GM12878 (cell line): ENCODE measurements around the gene CNNM4. TPM values are rescaled to one million over a fixed set of nuclear protein-coding genes. Genes with fewer than 3 reads are reported as not detected.

ENCODE experiments used
- ATAC-seq: fragments of 200-7000 bp; cut with Tn5 transposase; 3 replicates; pipeline ENCODE4 v1.9.1; 2020; ENCODE audit warnings: mild to moderate bottlenecking, moderate library complexity
- BruUV-seq: library from RNA; stranded (reverse); fragments of 400-500 nt; replicated peaks from 2 replicates; lab custom pipeline; 2021; lab: Mats Ljungman, UMichigan
- CTCF ChIA-PET: fragments of 300-600 bp; sonication (Branson Sonifier 250); formaldehyde crosslinking; extraction: SDS; loops from one replicate; lab custom pipeline; 2021; ENCODE audit warnings: inconsistent platforms; lab: Yijun Ruan, JAX
- POLR2A ChIA-PET: fragments of 350-600 bp; formaldehyde crosslinking; extraction: SDS; loops from one replicate; lab custom pipeline; 2021; ENCODE audit warnings: inconsistent platforms; lab: Charles Lee
- RAD21 ChIA-PET: fragments of 300-600 bp; sonication (Branson Sonifier 250); formaldehyde crosslinking; loops from one replicate; lab custom pipeline; 2023; ENCODE audit warnings: antibody characterized with exemption; ENCODE audit not compliant: unreplicated experiment; lab: Charles Lee
- SMC1A ChIA-PET: fragments of 300-600 bp; sonication (Branson Sonifier 250); formaldehyde crosslinking; loops from one replicate; lab custom pipeline; 2023; ENCODE audit not compliant: unreplicated experiment, uncharacterized antibody; lab: Charles Lee
- DNase-seq: peaks from one replicate; pipeline ENCODE4 v3.0.0-alpha.2; 2011; ENCODE audit warnings: low read depth, low spot score
- FAIRE-seq: peaks from 3 replicates; lab custom pipeline; 2011; peaks lifted over from hg19 to GRCh38; lab: Jason Lieb, UNC
- H2AFZ ChIP-seq: 2 replicates; pipeline ENCODE4 v1.6.0; 2011; ENCODE audit warnings: low read depth, low read length, control low read depth; ENCODE audit not compliant: control insufficient read depth
- H3K27ac ChIP-seq: 2 replicates; pipeline ENCODE4 v1.5.1; 2011; ENCODE audit warnings: control low read depth; ENCODE audit not compliant: control insufficient read depth, insufficient read depth
- H3K27me3 ChIP-seq, 2 experiments: replicated peaks in 1 of 2; 2 replicates each; pipeline versions ENCODE4 v1.6.0 to v1.6.1; 2011; ENCODE audit warnings: low read length in 1 of 2; ENCODE audit not compliant: control insufficient read depth in 2 of 2, insufficient read depth in 2 of 2
- H3K36me3 ChIP-seq, 2 experiments: 2 replicates each; pipeline ENCODE4 v1.5.1; 2011; ENCODE audit warnings: low read length in 1 of 2; ENCODE audit not compliant: control insufficient read depth in 2 of 2, insufficient read depth in 2 of 2
- H3K4me1 ChIP-seq: 2 replicates; pipeline ENCODE4 v1.6.1; 2011; ENCODE audit warnings: mild to moderate bottlenecking, low read length, moderate library complexity, mixed read lengths; ENCODE audit not compliant: control insufficient read depth, insufficient read depth
- H3K4me2 ChIP-seq: 2 replicates; pipeline ENCODE4 v1.6.0; 2011; ENCODE audit warnings: control low read depth; ENCODE audit not compliant: control insufficient read depth, insufficient read depth
- H3K4me3 ChIP-seq: fragments of 200-600 bp; sonication (generic); 2 replicates; pipeline ENCODE4 v1.5.1; 2016
- H3K79me2 ChIP-seq: 2 replicates; pipeline ENCODE4 v1.6.0; 2011; ENCODE audit warnings: low read length; ENCODE audit not compliant: control insufficient read depth, insufficient read depth
- H3K9ac ChIP-seq: 2 replicates; pipeline ENCODE4 v1.8.0; 2011; ENCODE audit warnings: low read length, control low read depth, mixed read lengths; ENCODE audit not compliant: control insufficient read depth, insufficient read depth
- H3K9me3 ChIP-seq: replicated peaks from 3 replicates; pipeline ENCODE4 v1.5.1; 2011; ENCODE audit warnings: mild to moderate bottlenecking, low read length; ENCODE audit not compliant: control insufficient read depth, insufficient read depth
- H4K20me1 ChIP-seq: 2 replicates; pipeline ENCODE4 v1.6.0; 2011; ENCODE audit not compliant: control insufficient read depth, insufficient read depth
- BCL11A ChIP-seq: IDR thresholded peaks from 2 replicates; pipeline ENCODE4 v1.6.1; 2011; ENCODE audit warnings: low read depth, low read length
- KAT2A ChIP-seq: conservative IDR thresholded peaks from 2 replicates; pipeline ENCODE4 v1.6.1; 2011; ENCODE audit warnings: low read depth, low read length; ENCODE audit not compliant: control insufficient read depth
- RCOR1 ChIP-seq: conservative IDR thresholded peaks from 2 replicates; pipeline ENCODE4 v1.6.1; 2012; ENCODE audit warnings: low read depth, low read length, improper control_type of control experiment
- YY1 ChIP-seq: IDR thresholded peaks from 2 replicates; pipeline ENCODE4 v1.6.1; 2011; ENCODE audit warnings: low read depth, mild to moderate bottlenecking, low read length
- ZBED1 ChIP-seq: IDR thresholded peaks from 2 replicates; pipeline ENCODE4 v1.6.1; 2016; ENCODE audit warnings: borderline replicate concordance
- WGBS: methylation state at CpG from one replicate; pipeline ENCODE4 v1.1.6; 2016; ENCODE audit warnings: low lambda C conversion rate; ENCODE audit not compliant: insufficient replicate concordance, insufficient coverage; ENCODE audit errors: missing lambda C conversion rate; 5-methylcytosine and 5-hydroxymethylcytosine counted together
- in situ Hi-C: fragments of 300-500 bp; cut with MboI; formaldehyde crosslinking; loops from 9 replicates; pipeline ENCODE4 v1.14.3; 2018; ENCODE audit warnings: mixed read lengths
- intact Hi-C: fragments of 100-400 bp; cut with micrococcal nuclease; formaldehyde crosslinking; loops from one replicate; pipeline ENCODE4 v1.14.2; 2022; ENCODE audit not compliant: unreplicated experiment
- polyA plus RNA-seq, 11 experiments: library from polyadenylated mRNA; depleted of rRNA in 4 of 11; unstranded in 6 of 11; stranded (reverse) in 5 of 11; fragments of >200 nt; fragmentation: Nextera tagmentation in 4 of 11; fragmentation: Illumina TruSeq in 1 of 11; extraction: Ambion mirVana in 4 of 11; extraction: Trizol in 1 of 11; gene quantifications; 1 replicate in 1 of 11; 2 replicates in 10 of 11; pipeline versions ENCODE4 v1.2.1 to v1.2.3, GENCODE V29; 2011 to 2016; ENCODE audit warnings: inconsistent platforms in 2 of 11, missing spikeins in 2 of 11, low read depth in 1 of 11
- total RNA-seq, 4 experiments: library from RNA; depleted of rRNA in 3 of 4; stranded (reverse); fragments of >200 nt in 3 of 4; fragmentation: Illumina TruSeq in 1 of 4; extraction: Trizol in 1 of 4; gene quantifications; 2 replicates each; pipeline versions ENCODE4 v1.2.1 to v1.2.3, GENCODE V29; 2013 to 2021
- TF ChIP-seq, protein P1 (sequence below): fragments of 450-650 bp; IDR thresholded peaks from 2 replicates; pipeline ENCODE4 v1.6.1; 2018; ENCODE audit warnings: mild to moderate bottlenecking, low read depth, moderate library complexity; ENCODE audit not compliant: partially characterized antibody

CNNM4 gene
- total and polyA plus RNA-seq, 10 of the 15 experiments (the other 5 are each of a cell fraction or from before 2014, with no cell fraction given): 2.4 to 13.8 (median 8.1) TPM

- Histone ChIP-seq H3K27ac (no peak overlapping the region), H2AFZ (no peak overlapping the region), H3K4me3 (no peak overlapping the region), H4K20me1 (no peaks in the 10 kb centered on the region), H3K79me2 (no peaks in the 10 kb centered on the region), H3K4me1 (no peaks in the 10 kb centered on the region), H3K4me2 (no peak overlapping the region), H3K9me3 (no peaks in the 10 kb centered on the region), H3K27me3 (no peaks in the 10 kb centered on the region), H3K36me3 (peaks cover 1 to 11% of the 10 kb centered on the region in 2 experiments), H3K9ac (no peak overlapping the region)
- no peak for DNase-seq
- in situ Hi-C loops: no loop called here
- TF ChIP-seq RCOR1 (no peak), KAT2A (no peak), ZBED1 (no peak), BCL11A (no peak), YY1 (no peak)
- TF ChIP-seq, protein P1, sequence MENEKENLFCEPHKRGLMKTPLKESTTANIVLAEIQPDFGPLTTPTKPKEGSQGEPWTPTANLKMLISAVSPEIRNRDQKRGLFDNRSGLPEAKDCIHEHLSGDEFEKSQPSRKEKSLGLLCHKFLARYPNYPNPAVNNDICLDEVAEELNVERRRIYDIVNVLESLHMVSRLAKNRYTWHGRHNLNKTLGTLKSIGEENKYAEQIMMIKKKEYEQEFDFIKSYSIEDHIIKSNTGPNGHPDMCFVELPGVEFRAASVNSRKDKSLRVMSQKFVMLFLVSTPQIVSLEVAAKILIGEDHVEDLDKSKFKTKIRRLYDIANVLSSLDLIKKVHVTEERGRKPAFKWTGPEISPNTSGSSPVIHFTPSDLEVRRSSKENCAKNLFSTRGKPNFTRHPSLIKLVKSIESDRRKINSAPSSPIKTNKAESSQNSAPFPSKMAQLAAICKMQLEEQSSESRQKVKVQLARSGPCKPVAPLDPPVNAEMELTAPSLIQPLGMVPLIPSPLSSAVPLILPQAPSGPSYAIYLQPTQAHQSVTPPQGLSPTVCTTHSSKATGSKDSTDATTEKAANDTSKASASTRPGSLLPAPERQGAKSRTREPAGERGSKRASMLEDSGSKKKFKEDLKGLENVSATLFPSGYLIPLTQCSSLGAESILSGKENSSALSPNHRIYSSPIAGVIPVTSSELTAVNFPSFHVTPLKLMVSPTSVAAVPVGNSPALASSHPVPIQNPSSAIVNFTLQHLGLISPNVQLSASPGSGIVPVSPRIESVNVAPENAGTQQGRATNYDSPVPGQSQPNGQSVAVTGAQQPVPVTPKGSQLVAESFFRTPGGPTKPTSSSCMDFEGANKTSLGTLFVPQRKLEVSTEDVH: no peak
- 100% methylated on average over 2 of the region's 2 CpGs for WGBS
- intact Hi-C loops: no loop called here
- ATAC-seq: no peak
- ChIA-PET POLR2A (no interaction called here), RAD21 (no interaction called here), SMC1A (no interaction called here), CTCF (interaction anchor here (1.4 kb wide), 1 partner anchor 65 kb away, joined by 3 read pairs; no protein-coding TSS in a partner anchor)
- no TSS peak for BruUV-seq
- no peak for FAIRE-seq
These were observed 30.5 kb upstream of the CNNM4 start for GRCh38 chr2:96730212-96730611.
